Endometrial microvascular endothelial cells (primary cell): ENCODE measurements around the gene DOCK1. TPM values are rescaled to one million over a fixed set of nuclear protein-coding genes. Genes with fewer than 3 reads are reported as not detected.

Experiments used
- total RNA-seq: library from RNA; depleted of rRNA; stranded (reverse); fragments of >200 nt; gene quantifications from one replicate; pipeline ENCODE4 v1.2.3, GENCODE V29; 2015; ENCODE audit errors: inconsistent ontology term

DOCK1 gene
- total RNA-seq, 1 donor from 2014 or later: 38.1 TPM

Other genes with a start within 250 kb of the DOCK1 start
- gene C10orf90, start 234.7 kb upstream of the DOCK1 start, total RNA-seq: not detected